CD4-positive, alpha-beta memory T cell (primary cell): ENCODE measurements around the gene COL9A2. TPM values are rescaled to one million over a fixed set of nuclear protein-coding genes. Genes with fewer than 3 reads are reported as not detected.

Experiments
- CTCF ChIA-PET: fragments of 350-600 bp; sonication (Branson Sonifier 250); formaldehyde crosslinking; loops from one replicate; lab custom pipeline; 2021; ENCODE audit warnings: inconsistent platforms; ENCODE audit not compliant: partially characterized antibody; lab: Charles Lee
- POLR2A ChIA-PET: fragments of 350-600 bp; sonication (Branson Sonifier 250); formaldehyde crosslinking; loops from one replicate; lab custom pipeline; 2021; ENCODE audit not compliant: partially characterized antibody; lab: Charles Lee
- DNase-seq, 5 donors: peaks; one replicate each; pipeline versions ENCODE4 v3.0.0 to v3.0.0-alpha.2; 2020 to 2022; ENCODE audit warnings: mixed read lengths in 1 of 5
- H3K27ac ChIP-seq: one replicate; pipeline ENCODE4 v1.7.0; 2013; ENCODE audit warnings: low read depth, low read length
- H3K27me3 ChIP-seq: 2 replicates; pipeline ENCODE4 v1.7.0; 2013; ENCODE audit warnings: mild to moderate bottlenecking, low read length, moderate library complexity; ENCODE audit not compliant: insufficient read depth
- H3K36me3 ChIP-seq: 2 replicates; pipeline ENCODE4 v1.7.0; 2013; ENCODE audit warnings: mild to moderate bottlenecking, low read length, moderate library complexity; ENCODE audit not compliant: insufficient read depth
- H3K4me1 ChIP-seq: 2 replicates; pipeline ENCODE4 v1.7.0; 2013; ENCODE audit warnings: mild to moderate bottlenecking, low read length, moderate library complexity; ENCODE audit not compliant: insufficient read depth
- H3K4me3 ChIP-seq, 2 donors: one replicate each; pipeline ENCODE4 v1.7.0; 2013; ENCODE audit warnings: low read length in 2 of 2, mild to moderate bottlenecking in 1 of 2
- H3K9me3 ChIP-seq, 2 donors: one replicate each; pipeline ENCODE4 v1.7.0; 2013; ENCODE audit warnings: low read length in 2 of 2, control low read depth in 1 of 2; ENCODE audit not compliant: control insufficient read depth in 1 of 2
- H3K27ac Mint-ChIP-seq, 7 donors: one replicate each; pipeline ENCODE4 v1.8.0; 2020 to 2021; ENCODE audit warnings: mixed read lengths in 7 of 7, mild to moderate bottlenecking in 6 of 7, inconsistent platforms in 3 of 7, moderate library complexity in 3 of 7
- H3K27me3 Mint-ChIP-seq, 2 donors: one replicate each; pipeline ENCODE4 v1.8.0; 2020 to 2021; ENCODE audit warnings: mixed read lengths in 2 of 2
- H3K36me3 Mint-ChIP-seq, 2 donors: one replicate each; pipeline ENCODE4 v1.8.0; 2020 to 2021; ENCODE audit warnings: mixed read lengths in 2 of 2, inconsistent platforms in 1 of 2, mild to moderate bottlenecking in 1 of 2
- H3K4me1 Mint-ChIP-seq, 4 donors: one replicate each; pipeline ENCODE4 v1.8.0; 2020 to 2021; ENCODE audit warnings: mixed read lengths in 4 of 4, mild to moderate bottlenecking in 1 of 4
- H3K4me3 Mint-ChIP-seq, 8 donors: one replicate each; pipeline ENCODE4 v1.8.0; 2020 to 2021; ENCODE audit warnings: mixed read lengths in 8 of 8, mild to moderate bottlenecking in 7 of 8, moderate library complexity in 6 of 8, inconsistent platforms in 3 of 8
- H3K9me3 Mint-ChIP-seq, 8 donors: one replicate each; pipeline ENCODE4 v1.8.0; 2020 to 2021; ENCODE audit warnings: mixed read lengths in 8 of 8, mild to moderate bottlenecking in 5 of 8, inconsistent platforms in 3 of 8, moderate library complexity in 1 of 8
- intact Hi-C: fragments of 100-400 bp; cut with micrococcal nuclease; formaldehyde crosslinking; loops from one replicate; pipeline ENCODE4 v1.15.1; 2023
- polyA plus RNA-seq, 2 donors: library from polyadenylated mRNA; unstranded; fragments of 300-500 nt; fragmentation: Illumina TruSeq; gene quantifications; one replicate each; pipeline ENCODE4 v1.2.3, GENCODE V29; 2021
- total RNA-seq, 2 experiments: library from RNA; stranded (reverse); gene quantifications; one replicate each; pipeline ENCODE4 v1.2.3, GENCODE V29; 2021

COL9A2 gene
- total and polyA plus RNA-seq, 4 experiments from 2014 or later = 0.41 to 2.8 (median 2.1) TPM; not detected in 1

- H3K36me3 ChIP-seq = peaks cover 31% of the 10 kb centered on the region
- H3K9me3 ChIP-seq = no peaks in the 10 kb centered on the region
- Mint-ChIP-seq H3K4me1 (no peaks in the 10 kb centered on the region), H3K36me3 (peaks cover 36 to 55% of the 10 kb centered on the region in 2 donors), H3K4me3 (no peak overlapping the region), H3K9me3 (no peaks in the 10 kb centered on the region), H3K27me3 (no peaks in the 10 kb centered on the region), H3K27ac (peak overlapping the region in 2 of 7 donors; percentile 18 to 78)
- no peaks in the 10 kb centered on the region for H3K4me1 ChIP-seq
- no peak overlapping the region for H3K4me3 ChIP-seq
- intact Hi-C loops = no loop called here
- no peak overlapping the region for H3K27ac ChIP-seq
- CTCF ChIA-PET = interaction anchor here (0.6 to 6.8 kb wide), 7 partner anchors 10 to 920 kb away, joined by 3 to 30 read pairs (median 5); partner anchors contain the start of gene COL9A2
- no peak for DNase-seq
- H3K27me3 ChIP-seq = no peaks in the 10 kb centered on the region
- POLR2A ChIA-PET = interaction anchor here (1.1 kb wide), 1 partner anchor 34 kb away, joined by 3 read pairs; the partner anchor contains the start of gene ZMPSTE24
Measured at GRCh38 chr1:40291293-40291692, 25.8 kb downstream of the COL9A2 start.

GRCh38 chr1:40281853-40282252 is 35.2 kb downstream of the COL9A2 start:
- H3K9me3 ChIP-seq = no peaks in the 10 kb centered on the region
- CTCF ChIA-PET = interaction anchor here (1.0 to 2.0 kb wide), 6 partner anchors 9 to 203 kb away, joined by 3 to 11 read pairs (median 6); no protein-coding TSS in a partner anchor
- Mint-ChIP-seq H3K27me3 (no peaks in the 10 kb centered on the region), H3K36me3 (peaks cover 20 to 47% of the 10 kb centered on the region in 2 donors), H3K9me3 (no peaks in the 10 kb centered on the region), H3K27ac (no peak overlapping the region), H3K4me1 (peaks cover 0 to 14% (median 5%) of the 10 kb centered on the region in 4 donors), H3K4me3 (no peak overlapping the region)
- POLR2A ChIA-PET = no interaction called here
- H3K4me3 ChIP-seq = no peak overlapping the region
- no peaks in the 10 kb centered on the region for H3K27me3 ChIP-seq
- intact Hi-C loops = no loop called here
- no peaks in the 10 kb centered on the region for H3K4me1 ChIP-seq
- no peak for DNase-seq
- no peak overlapping the region for H3K27ac ChIP-seq
- H3K36me3 ChIP-seq = peaks cover 10% of the 10 kb centered on the region

- peaks cover 20% of the 10 kb centered on the region for H3K36me3 ChIP-seq
- Mint-ChIP-seq H3K4me1 (peaks cover 0 to 15% (median 8%) of the 10 kb centered on the region in 4 donors), H3K36me3 (peaks cover 36 to 53% of the 10 kb centered on the region in 2 donors), H3K27ac (peak overlapping the region in 4 of 7 donors; percentile 2 to 57 (median 14)), H3K9me3 (no peaks in the 10 kb centered on the region), H3K27me3 (no peaks in the 10 kb centered on the region), H3K4me3 (no peak overlapping the region)
- H3K27ac ChIP-seq = no peak overlapping the region
- H3K9me3 ChIP-seq = no peaks in the 10 kb centered on the region
- POLR2A ChIA-PET = no interaction called here
- H3K4me1 ChIP-seq = no peaks in the 10 kb centered on the region
- intact Hi-C loops = no loop called here
- CTCF ChIA-PET = interaction anchor here (0.7 to 0.8 kb wide), 2 partner anchors 9 to 39 kb away, joined by 3 read pairs; no protein-coding TSS in a partner anchor
- no peaks in the 10 kb centered on the region for H3K27me3 ChIP-seq
- H3K4me3 ChIP-seq = no peak overlapping the region
- DNase-seq = no peak
Measured at GRCh38 chr1:40276122-40276521, 41.0 kb downstream of the COL9A2 start.

GRCh38 chr1:40274331-40274730 is 42.8 kb downstream of the COL9A2 start:
- DNase-seq = no peak
- no peak overlapping the region for H3K4me3 ChIP-seq
- ChIA-PET CTCF (interaction anchor here (1.3 to 1.9 kb wide), 3 partner anchors 12 to 130 kb away, joined by 3 to 7 read pairs (median 6); no protein-coding TSS in a partner anchor), POLR2A (no interaction called here)
- peaks cover 38% of the 10 kb centered on the region for H3K36me3 ChIP-seq
- H3K9me3 ChIP-seq = no peaks in the 10 kb centered on the region
- no peaks in the 10 kb centered on the region for H3K9me3 Mint-ChIP-seq
- H3K27ac Mint-ChIP-seq = peak overlapping the region in 3 of 7 donors; percentile 13 to 34 (median 25)
- peaks cover 0 to 9% (median 5%) of the 10 kb centered on the region in 4 donors for H3K4me1 Mint-ChIP-seq
- no peaks in the 10 kb centered on the region for H3K27me3 ChIP-seq
- H3K27ac ChIP-seq = no peak overlapping the region
- no peaks in the 10 kb centered on the region for H3K4me1 ChIP-seq
- no peak overlapping the region for H3K4me3 Mint-ChIP-seq
- no peaks in the 10 kb centered on the region for H3K27me3 Mint-ChIP-seq
- intact Hi-C loops = no loop called here
- peaks cover 40 to 58% of the 10 kb centered on the region in 2 donors for H3K36me3 Mint-ChIP-seq

GRCh38 chr1:40273547-40274166 is 43.4 kb downstream of the COL9A2 start:
- POLR2A ChIA-PET = interaction anchor here (0.5 to 0.6 kb wide), 2 partner anchors 113 to 230 kb away, joined by 3 to 4 read pairs; no protein-coding TSS in a partner anchor
- CTCF ChIA-PET = interaction anchor here (1.3 to 1.9 kb wide), 3 partner anchors 11 to 130 kb away, joined by 3 to 7 read pairs (median 6); no protein-coding TSS in a partner anchor

GRCh38 chr1:40272653-40273213 is 44.4 kb downstream of the COL9A2 start:
- no peaks in the 10 kb centered on the region for H3K9me3 Mint-ChIP-seq
- Histone ChIP-seq H3K27ac (no peak overlapping the region), H3K9me3 (no peaks in the 10 kb centered on the region), H3K27me3 (no peaks in the 10 kb centered on the region), H3K4me1 (no peaks in the 10 kb centered on the region), H3K4me3 (no peak overlapping the region), H3K36me3 (peaks cover 49% of the 10 kb centered on the region)
- POLR2A ChIA-PET = interaction anchor here (0.6 kb wide), 2 partner anchors 114 to 120 kb away, joined by 3 to 4 read pairs; no protein-coding TSS in a partner anchor
- intact Hi-C loops = no loop called here
- peaks cover 0 to 9% (median 4%) of the 10 kb centered on the region in 4 donors for H3K4me1 Mint-ChIP-seq
- peak overlapping the region in 3 of 7 donors; percentile 10 to 87 (median 77) for H3K27ac Mint-ChIP-seq
- H3K27me3 Mint-ChIP-seq = no peaks in the 10 kb centered on the region
- H3K36me3 Mint-ChIP-seq = peaks cover 40 to 58% of the 10 kb centered on the region in 2 donors
- DNase-seq = no peak
- no peak overlapping the region for H3K4me3 Mint-ChIP-seq
- CTCF ChIA-PET = interaction anchor here (1.2 to 1.9 kb wide), 2 partner anchors 9 to 66 kb away, joined by 6 read pairs; no protein-coding TSS in a partner anchor

More at GRCh38 chr1:40273547-40274166, 43.4 kb downstream of the COL9A2 start:
- Histone ChIP-seq H3K4me1 (no peaks in the 10 kb centered on the region), H3K36me3 (peaks cover 40% of the 10 kb centered on the region), H3K27ac (no peak overlapping the region), H3K9me3 (no peaks in the 10 kb centered on the region), H3K27me3 (no peaks in the 10 kb centered on the region), H3K4me3 (no peak overlapping the region)
- no peak for DNase-seq
- Mint-ChIP-seq H3K4me1 (peaks cover 0 to 9% (median 4%) of the 10 kb centered on the region in 4 donors), H3K4me3 (no peak overlapping the region), H3K9me3 (no peaks in the 10 kb centered on the region), H3K27me3 (no peaks in the 10 kb centered on the region), H3K36me3 (peaks cover 40 to 53% of the 10 kb centered on the region in 2 donors), H3K27ac (peak overlapping the region in 2 of 7 donors; percentile 13 to 32)
- intact Hi-C loops = no loop called here
